Immature natural killer cell (primary cell): ENCODE measurements around the gene IGFBP4. TPM values are rescaled to one million over a fixed set of nuclear protein-coding genes. Genes with fewer than 3 reads are reported as not detected.

Experiments used
- DNase-seq, 3 donors: peaks; one replicate each; pipeline ENCODE4 v3.0.0; 2022; ENCODE audit warnings: mixed read lengths in 1 of 3
- H3K27ac Mint-ChIP-seq, 6 donors: one replicate each; pipeline ENCODE4 v1.8.0; 2020; ENCODE audit warnings: mixed read lengths in 6 of 6, mild to moderate bottlenecking in 5 of 6, inconsistent platforms in 4 of 6, moderate library complexity in 3 of 6
- H3K27me3 Mint-ChIP-seq, 3 donors: one replicate each; pipeline ENCODE4 v1.8.0; 2020 to 2021; ENCODE audit warnings: low read depth in 3 of 3, mild to moderate bottlenecking in 3 of 3, mixed read lengths in 3 of 3, moderate library complexity in 3 of 3, inconsistent platforms in 1 of 3
- H3K36me3 Mint-ChIP-seq, 3 donors: one replicate each; pipeline ENCODE4 v1.8.0; 2020; ENCODE audit warnings: mixed read lengths in 3 of 3, inconsistent platforms in 2 of 3, mild to moderate bottlenecking in 2 of 3
- H3K4me1 Mint-ChIP-seq, 2 donors: one replicate each; pipeline ENCODE4 v1.8.0; 2020; ENCODE audit warnings: inconsistent platforms in 2 of 2, mild to moderate bottlenecking in 2 of 2, mixed read lengths in 2 of 2, moderate library complexity in 1 of 2
- H3K4me3 Mint-ChIP-seq, 5 donors: one replicate each; pipeline ENCODE4 v1.8.0; 2020; ENCODE audit warnings: mild to moderate bottlenecking in 5 of 5, mixed read lengths in 5 of 5, inconsistent platforms in 3 of 5, moderate library complexity in 3 of 5
- H3K9me3 Mint-ChIP-seq, 6 donors: one replicate each; pipeline ENCODE4 v1.8.0; 2020; ENCODE audit warnings: mild to moderate bottlenecking in 6 of 6, mixed read lengths in 6 of 6, inconsistent platforms in 4 of 6, moderate library complexity in 3 of 6
- polyA plus RNA-seq, 3 donors: library from polyadenylated mRNA; unstranded; fragments of 300-500 nt; fragmentation: Illumina TruSeq; gene quantifications; one replicate each; pipeline ENCODE4 v1.2.3, GENCODE V29; 2021

The IGFBP4 gene
- polyA plus RNA-seq, 3 donors from 2014 or later, result 22.3 to 41.7 (median 36.2) TPM

- Mint-ChIP-seq H3K4me3 (no peak within 1 kb of the TSS), H3K4me1 (no peaks in the 10 kb centered on the region), H3K36me3 (no peaks in the 10 kb centered on the region), H3K27me3 (peaks cover 2 to 7% (median 4%) of the 10 kb centered on the region in 3 donors), H3K27ac (peak within 1 kb of the TSS in 1 of 6 donors; percentile 55), H3K9me3 (no peaks in the 10 kb centered on the region)
- DNase-seq, result no peak
These were observed 58.3 kb downstream of the IGFBP4 start, which contains the start of gene TNS4 for GRCh38 chr17:40501499-40501911. TSS of gene TNS4 (minus strand) at chr17:40501623. CDS start at chr17:40496425, 5,198 bp downstream.

- no peak for DNase-seq
- Mint-ChIP-seq H3K9me3 (no peaks in the 10 kb centered on the region), H3K27me3 (peaks cover 2 to 4% (median 2%) of the 10 kb centered on the region in 3 donors), H3K36me3 (no peaks in the 10 kb centered on the region), H3K27ac (no peak overlapping the region), H3K4me1 (no peaks in the 10 kb centered on the region), H3K4me3 (no peak overlapping the region)
These were observed 59.5 kb downstream of the IGFBP4 start for GRCh38 chr17:40502716-40503115.

- no peak overlapping the region for H3K27ac Mint-ChIP-seq
- peaks cover 2 to 4% (median 2%) of the 10 kb centered on the region in 3 donors for H3K27me3 Mint-ChIP-seq
- H3K9me3 Mint-ChIP-seq, result no peaks in the 10 kb centered on the region
- no peaks in the 10 kb centered on the region for H3K36me3 Mint-ChIP-seq
- no peak overlapping the region for H3K4me3 Mint-ChIP-seq
- no peaks in the 10 kb centered on the region for H3K4me1 Mint-ChIP-seq
- no peak for DNase-seq
These were observed 59.9 kb downstream of the IGFBP4 start for GRCh38 chr17:40503154-40503553.

- Mint-ChIP-seq H3K36me3 (no peaks in the 10 kb centered on the region), H3K27me3 (peaks cover 0 to 6% (median 4%) of the 10 kb centered on the region in 3 donors), H3K4me1 (no peaks in the 10 kb centered on the region), H3K9me3 (no peaks in the 10 kb centered on the region), H3K27ac (no peak overlapping the region), H3K4me3 (no peak overlapping the region)
- DNase-seq, result no peak
These were observed 63.5 kb downstream of the IGFBP4 start for GRCh38 chr17:40506786-40507185.

Other genes with a start within 250 kb of the IGFBP4 start
- gene WIPF2, start 224.1 kb upstream of the IGFBP4 start, polyA plus RNA-seq, result 10 to 100 TPM in 1 of 3 donors, 1 to 10 TPM in 2; 4.0 to 14.2 (median 5.2) TPM
- 1 to 10 TPM in 2 of 3 donors, under 1 TPM in 1; 0.81 to 1.8 (median 1.5) TPM for gene CDC6, start 155.6 kb upstream of the IGFBP4 start, polyA plus RNA-seq
- 10 to 100 TPM in 1 of 3 donors, 1 to 10 TPM in 2; 4.6 to 12.1 (median 4.6) TPM for gene RARA, start 134.3 kb upstream of the IGFBP4 start, polyA plus RNA-seq
- under 1 TPM in 2 of 3 donors, not detected in 1; 0.40 to 0.68 TPM for gene GJD3, start 78.7 kb upstream of the IGFBP4 start, polyA plus RNA-seq
- 1 to 10 TPM in 2 of 3 donors, under 1 TPM in 1; 0.80 to 2.4 (median 2.2) TPM for gene TOP2A, start 25.6 kb upstream of the IGFBP4 start, polyA plus RNA-seq
- gene TNS4, start 58.2 kb downstream of the IGFBP4 start, polyA plus RNA-seq, result under 1 TPM in 1 of 3 donors, not detected in 2; 0.12 TPM
- gene CCR7, start 122.0 kb downstream of the IGFBP4 start, polyA plus RNA-seq, result 10 to 100 TPM; 29.6 to 50.9 (median 43.2) TPM
- 100 to 1,000 TPM; 196 to 261 (median 223) TPM for gene SMARCE1, start 204.4 kb downstream of the IGFBP4 start, polyA plus RNA-seq
- gene KRT222, start 221.7 kb downstream of the IGFBP4 start, polyA plus RNA-seq, result not detected